Keratinocyte (primary cell): ENCODE data around the gene ALOX15. TPM values are rescaled to one million over a fixed set of nuclear protein-coding genes. Genes with fewer than 3 reads are reported as not detected.
"Not testable (repeated sequence)": the region's sequence is repeated elsewhere in the genome, so short reads cannot be mapped to it uniquely, and the experiment has no call there.

Experiments used
- DNase-seq: peaks from one replicate; pipeline ENCODE4 v3.0.0-alpha.2; 2011; ENCODE audit warnings: low read depth, missing footprints, low spot score
- FAIRE-seq: peaks from 2 replicates; lab custom pipeline; 2011; peaks lifted over from hg19 to GRCh38; lab: Jason Lieb, UNC
- H2AFZ ChIP-seq: 2 replicates; pipeline ENCODE4 v1.6.0; 2012; ENCODE audit warnings: low read length, control low read depth, inconsistent platforms; ENCODE audit not compliant: control insufficient read depth
- H3K27ac ChIP-seq: 2 replicates; pipeline ENCODE4 v1.5.1; 2011; ENCODE audit warnings: low read length; ENCODE audit not compliant: control insufficient read depth, insufficient read depth
- H3K27me3 ChIP-seq: 3 replicates; pipeline ENCODE4 v1.6.0; 2011; ENCODE audit warnings: low read length; ENCODE audit not compliant: control insufficient read depth, insufficient read depth; ENCODE audit errors: extremely low read depth
- H3K36me3 ChIP-seq, 2 experiments: 2 replicates in 1 of 2; 3 replicates in 1 of 2; pipeline ENCODE4 v1.5.1; 2011; ENCODE audit warnings: low read length in 2 of 2, mild to moderate bottlenecking in 1 of 2; ENCODE audit not compliant: control insufficient read depth in 2 of 2, insufficient read depth in 2 of 2; ENCODE audit errors: extremely low read depth in 1 of 2
- H3K4me1 ChIP-seq: 3 replicates; pipeline ENCODE4 v1.5.1; 2011; ENCODE audit warnings: low read length; ENCODE audit not compliant: control insufficient read depth, insufficient read depth; ENCODE audit errors: extremely low read depth
- H3K4me2 ChIP-seq: 3 replicates; pipeline ENCODE4 v1.6.0; 2011; ENCODE audit warnings: low read depth, low read length; ENCODE audit not compliant: control insufficient read depth, insufficient read depth; ENCODE audit errors: extremely low read depth
- H3K4me3 ChIP-seq, 3 experiments: fragments of 200-600 bp in 1 of 3; sonication (generic) in 1 of 3; 2 replicates in 2 of 3; 3 replicates in 1 of 3; pipeline ENCODE4 v1.5.1; 2011 to 2016; ENCODE audit warnings: low read length in 3 of 3, mild to moderate bottlenecking in 3 of 3, control low read depth in 2 of 3, inconsistent platforms in 1 of 3, low read depth in 1 of 3, mixed read lengths in 1 of 3, mixed run types in 1 of 3, moderate library complexity in 1 of 3; ENCODE audit not compliant: control insufficient read depth in 2 of 3, insufficient read depth in 2 of 3; ENCODE audit errors: extremely low read depth in 1 of 3
- H3K79me2 ChIP-seq: 2 replicates; pipeline ENCODE4 v1.6.0; 2012; ENCODE audit warnings: low read length; ENCODE audit not compliant: control insufficient read depth, insufficient read depth
- H3K9ac ChIP-seq: 3 replicates; pipeline ENCODE4 v1.6.0; 2011; ENCODE audit warnings: low read length; ENCODE audit not compliant: control insufficient read depth, insufficient read depth; ENCODE audit errors: extremely low read depth
- H3K9me1 ChIP-seq: 3 replicates; pipeline ENCODE4 v1.6.0; 2011; ENCODE audit warnings: low read length; ENCODE audit not compliant: control insufficient read depth, insufficient read depth; ENCODE audit errors: extremely low read depth
- H3K9me3 ChIP-seq: 2 replicates; pipeline ENCODE4 v1.5.1; 2012; ENCODE audit warnings: low read depth, low read length; ENCODE audit not compliant: control insufficient read depth
- H4K20me1 ChIP-seq: 3 replicates; pipeline ENCODE4 v1.6.0; 2011; ENCODE audit warnings: low read length; ENCODE audit not compliant: control insufficient read depth, insufficient read depth; ENCODE audit errors: extremely low read depth
- CTCF ChIP-seq, 3 experiments: IDR thresholded peaks in 1 of 3; conservative IDR thresholded peaks in 1 of 3; optimal IDR thresholded peaks in 1 of 3; 2 replicates in 2 of 3; 3 replicates in 1 of 3; pipeline versions ENCODE3 to v1.5.1; 2011; ENCODE audit warnings: low read length in 3 of 3, mild to moderate bottlenecking in 3 of 3, moderate library complexity in 2 of 3, control low read depth in 1 of 3, inconsistent platforms in 1 of 3; ENCODE audit not compliant: insufficient read depth in 2 of 3; ENCODE audit errors: extremely low read depth in 1 of 3
- dilution Hi-C: fragments of 300-500 bp; cut with MboI; formaldehyde crosslinking; loops from one replicate; pipeline ENCODE4 v1.7.0; 2020; ENCODE audit warnings: low sequenced_read_pairs; ENCODE audit not compliant: extremely low pct_ligation_motif_present
- polyA plus RNA-seq, 5 experiments: library from polyadenylated mRNA; depleted of rRNA in 3 of 5; stranded (reverse) in 3 of 5; stranded (forward) in 1 of 5; unstranded in 1 of 5; fragments of >200 nt; gene quantifications; 1 replicate in 1 of 5; 2 replicates in 3 of 5; 3 replicates in 1 of 5; pipeline versions ENCODE4 v1.2.1 to v1.2.3, GENCODE V29; 2011 to 2012; ENCODE audit warnings: missing spikeins in 2 of 5, low read depth in 1 of 5, low replicate concordance in 1 of 5

The ALOX15 gene
- polyA plus RNA-seq, 1 donor (not counting 4 experiments of a cell fraction or from before 2014, with no cell fraction given), result 0.04 TPM

- TF ChIP-seq CTCF (optimal IDR thresholded peaks at IDR 0.05 in 1 of 3, IDR thresholded peaks at IDR 0.05 in 1 of 3, conservative IDR thresholded peaks at IDR 0.05 in 1 of 3; ENCODE audit: extremely low read depth in 1 of 3, insufficient read depth in 2 of 3, low read length in 3 of 3), result peak in 1 of 3 experiments; percentile 42
- dilution Hi-C loops, H3K9ac ChIP-seq, FAIRE-seq, H3K9me1 ChIP-seq, H3K4me1 ChIP-seq, H2AFZ ChIP-seq, H3K79me2 ChIP-seq, H3K36me3 ChIP-seq, H3K4me3 ChIP-seq, H3K9me3 ChIP-seq, H4K20me1 ChIP-seq, DNase-seq, H3K27ac ChIP-seq: not testable (repeated sequence)
- H3K4me2 ChIP-seq, result peak overlapping the region; percentile 16
- H3K27me3 ChIP-seq, result peaks cover 63% of the 10 kb centered on the region
Observed at GRCh38 chr17:4639301-4640059, 2.0 kb downstream of the ALOX15 start.

- FAIRE-seq, H3K9ac ChIP-seq, H3K4me3 ChIP-seq, H3K9me3 ChIP-seq, dilution Hi-C loops, H3K36me3 ChIP-seq, DNase-seq, H4K20me1 ChIP-seq, H3K79me2 ChIP-seq, H3K4me2 ChIP-seq, H3K27ac ChIP-seq, H3K9me1 ChIP-seq, H3K4me1 ChIP-seq, H2AFZ ChIP-seq: not testable (repeated sequence)
- H3K27me3 ChIP-seq, result peaks cover 63% of the 10 kb centered on the region
Observed at GRCh38 chr17:4638766-4639165, 2.7 kb downstream of the ALOX15 start.
